ENCODE measurements around the gene PTPRN2.

- no peak for TF ChIP-seq RAD21 (CRISPR knock-in tag; IDR thresholded peaks at IDR 0.05)
- TF ChIP-seq SRY (CRISPR knock-in tag; IDR thresholded peaks at IDR 0.05) = no peak
- TF ChIP-seq HHEX (CRISPR knock-in tag; IDR thresholded peaks at IDR 0.05) = no peak
- TF ChIP-seq, protein P1, sequence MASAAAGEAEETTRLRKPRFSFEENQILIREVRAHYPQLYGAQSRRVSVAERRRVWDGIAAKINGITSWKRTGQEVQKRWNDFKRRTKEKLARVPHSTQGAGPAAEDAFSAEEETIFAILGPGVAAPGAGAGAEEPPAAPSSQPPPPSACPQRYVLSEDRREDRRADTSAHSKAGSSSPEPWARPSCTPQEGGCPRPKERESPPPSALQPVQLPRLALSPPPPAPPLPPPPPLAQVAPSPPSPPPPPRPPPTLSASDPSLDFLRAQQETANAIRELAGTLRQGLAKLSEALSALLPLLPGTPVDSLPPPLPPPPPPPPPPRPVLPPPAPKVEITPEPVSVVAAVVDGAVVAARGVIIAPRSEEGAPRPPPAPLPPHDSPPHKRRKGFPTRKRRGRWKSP (CRISPR knock-in tag; IDR thresholded peaks at IDR 0.05) = no peak
- TF ChIP-seq, protein P2, sequence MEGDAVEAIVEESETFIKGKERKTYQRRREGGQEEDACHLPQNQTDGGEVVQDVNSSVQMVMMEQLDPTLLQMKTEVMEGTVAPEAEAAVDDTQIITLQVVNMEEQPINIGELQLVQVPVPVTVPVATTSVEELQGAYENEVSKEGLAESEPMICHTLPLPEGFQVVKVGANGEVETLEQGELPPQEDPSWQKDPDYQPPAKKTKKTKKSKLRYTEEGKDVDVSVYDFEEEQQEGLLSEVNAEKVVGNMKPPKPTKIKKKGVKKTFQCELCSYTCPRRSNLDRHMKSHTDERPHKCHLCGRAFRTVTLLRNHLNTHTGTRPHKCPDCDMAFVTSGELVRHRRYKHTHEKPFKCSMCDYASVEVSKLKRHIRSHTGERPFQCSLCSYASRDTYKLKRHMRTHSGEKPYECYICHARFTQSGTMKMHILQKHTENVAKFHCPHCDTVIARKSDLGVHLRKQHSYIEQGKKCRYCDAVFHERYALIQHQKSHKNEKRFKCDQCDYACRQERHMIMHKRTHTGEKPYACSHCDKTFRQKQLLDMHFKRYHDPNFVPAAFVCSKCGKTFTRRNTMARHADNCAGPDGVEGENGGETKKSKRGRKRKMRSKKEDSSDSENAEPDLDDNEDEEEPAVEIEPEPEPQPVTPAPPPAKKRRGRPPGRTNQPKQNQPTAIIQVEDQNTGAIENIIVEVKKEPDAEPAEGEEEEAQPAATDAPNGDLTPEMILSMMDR (CRISPR knock-in tag; IDR thresholded peaks at IDR 0.05) = no peak
Observed at GRCh38 chr7:158453663-158454062, 134.0 kb downstream of the PTPRN2 start.
